Spinal cord (tissue), 10 donors: ENCODE measurements around the gene LHFPL6. TPM values are rescaled to one million over a fixed set of nuclear protein-coding genes. Genes with fewer than 3 reads are reported as not detected.
A peak's percentile ranks its signal among the peaks of the same experiment; 100 is the strongest.
"Not testable (repeated sequence)": the region's sequence is repeated elsewhere in the genome, so short reads cannot be mapped to it uniquely, and the experiment has no call there.

Experiments
- DNase-seq, 6 donors: peaks; one replicate each; pipeline versions ENCODE4 v3.0.0 to v3.0.0-alpha.2; 2013 to 2015; ENCODE audit warnings: low spot score in 6 of 6, low read depth in 4 of 6
- H3K27ac ChIP-seq: one replicate; pipeline ENCODE4 v1.5.1; 2013; ENCODE audit warnings: low read depth, low read length, control low read depth
- H3K27me3 ChIP-seq: one replicate; pipeline ENCODE4 v1.6.1; 2013; ENCODE audit warnings: low read length; ENCODE audit not compliant: control insufficient read depth, insufficient read depth
- H3K36me3 ChIP-seq: one replicate; pipeline ENCODE4 v1.6.1; 2013; ENCODE audit warnings: low read length; ENCODE audit not compliant: control insufficient read depth, insufficient read depth
- H3K4me1 ChIP-seq: one replicate; pipeline ENCODE4 v1.6.1; 2013; ENCODE audit warnings: low read length; ENCODE audit not compliant: control insufficient read depth, insufficient read depth
- H3K4me3 ChIP-seq: one replicate; pipeline ENCODE4 v1.5.1; 2013; ENCODE audit warnings: low read depth, low read length, control low read depth
- H3K9me3 ChIP-seq: one replicate; pipeline ENCODE4 v1.6.1; 2013; ENCODE audit warnings: low read length; ENCODE audit not compliant: control insufficient read depth, insufficient read depth
- WGBS: methylation state at CpG from one replicate; pipeline ENCODE4 v1.1.5; 2013; ENCODE audit warnings: missing lambda C conversion rate; ENCODE audit not compliant: insufficient coverage; 5-methylcytosine and 5-hydroxymethylcytosine counted together
- polyA plus RNA-seq, 2 donors: library from polyadenylated mRNA; unstranded; fragments of 120-200 nt; gene quantifications; one replicate each; pipeline ENCODE4 v1.2.1, GENCODE V29; 2013; ENCODE audit not compliant: insufficient read length in 2 of 2
- total RNA-seq, 2 donors: library from RNA; depleted of rRNA in 1 of 2; stranded (reverse); fragments of 120-200 nt in 1 of 2; fragments of >200 nt in 1 of 2; gene quantifications; one replicate each; pipeline versions ENCODE4 v1.2.3 to v1.2.4, GENCODE V29; 2013 to 2014
- donor health status: healthy.

LHFPL6 gene
- total and polyA plus RNA-seq, 4 donors: 49.6 to 190 (median 66.4) TPM

DNA sequence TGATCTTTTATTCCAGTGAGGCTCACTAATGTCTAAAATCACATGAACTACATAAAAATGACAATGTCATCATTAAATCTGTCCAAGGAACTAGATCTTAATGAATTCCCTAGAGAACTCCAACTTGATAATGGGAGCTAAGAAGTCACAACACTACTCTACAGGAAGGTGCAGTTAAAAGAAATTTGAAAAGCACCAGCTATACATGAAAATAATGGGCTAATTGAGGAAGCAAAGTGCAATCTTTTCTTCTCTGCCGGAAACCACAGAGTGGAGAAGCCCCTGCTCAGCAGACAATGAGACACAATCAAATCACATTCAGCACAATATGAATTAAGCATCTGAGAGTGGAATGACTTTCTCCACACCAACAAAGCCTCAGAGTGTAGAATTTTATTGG lies 261.7 kb downstream of the LHFPL6 start:
- WGBS: no CpG with 5 or more reads among the region's 1 CpG
- Histone ChIP-seq H3K36me3 (no peaks in the 10 kb centered on the region), H3K9me3 (no peaks in the 10 kb centered on the region), H3K4me3 (no peak overlapping the region), H3K27ac (no peak overlapping the region), H3K4me1 (no peaks in the 10 kb centered on the region), H3K27me3 (no peaks in the 10 kb centered on the region)
- no peak for DNase-seq

DNA sequence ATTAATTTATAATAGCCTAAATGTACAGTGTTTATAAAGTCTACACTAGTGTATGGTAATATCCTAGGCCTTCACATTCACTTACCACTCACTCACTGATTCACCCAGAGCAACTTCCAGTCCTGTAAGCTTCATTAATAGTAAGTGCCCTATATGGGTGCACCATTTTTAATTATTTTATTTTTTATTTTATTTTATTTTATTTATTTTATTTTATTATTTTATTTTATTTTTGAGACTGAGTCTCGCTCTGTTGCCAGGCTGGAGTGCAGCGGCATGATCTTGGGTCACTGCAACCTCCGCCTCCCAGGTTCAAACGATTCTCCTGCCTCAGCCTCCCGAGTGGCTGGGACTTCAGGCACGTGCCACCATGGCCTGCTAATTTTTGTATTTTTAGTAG lies 264.9 kb downstream of the LHFPL6 start:
- not testable (repeated sequence) for H3K4me1 ChIP-seq, H3K27me3 ChIP-seq, H3K27ac ChIP-seq, H3K36me3 ChIP-seq, DNase-seq, H3K9me3 ChIP-seq, H3K4me3 ChIP-seq
- whole genome bisulfite sequencing: 100% methylated on average over 2 of the region's 6 CpGs

DNA sequence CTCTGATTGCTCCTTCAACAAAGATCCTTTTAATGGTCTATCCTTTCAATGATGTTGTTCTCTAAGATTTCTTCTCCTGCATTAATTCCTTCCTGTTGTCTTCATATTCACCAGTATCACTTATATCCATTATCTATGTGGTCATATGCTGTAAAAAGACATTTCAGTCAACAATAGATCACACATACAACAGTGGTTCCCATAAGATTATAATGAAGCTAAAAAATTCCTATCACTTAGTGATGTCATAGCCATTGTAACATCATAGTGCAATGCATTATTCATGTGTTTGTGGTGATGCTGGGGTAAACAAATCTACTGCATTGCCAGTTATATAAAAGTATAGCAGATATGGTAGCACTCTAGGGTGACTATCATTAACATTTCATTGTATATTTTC lies 266.1 kb downstream of the LHFPL6 start:
- H3K36me3 ChIP-seq: no peaks in the 10 kb centered on the region
- H3K27ac ChIP-seq: no peak overlapping the region
- H3K27me3 ChIP-seq: no peaks in the 10 kb centered on the region
- DNase-seq: no peak
- H3K4me3 ChIP-seq: no peak overlapping the region
- no peaks in the 10 kb centered on the region for H3K9me3 ChIP-seq
- no peaks in the 10 kb centered on the region for H3K4me1 ChIP-seq

DNA sequence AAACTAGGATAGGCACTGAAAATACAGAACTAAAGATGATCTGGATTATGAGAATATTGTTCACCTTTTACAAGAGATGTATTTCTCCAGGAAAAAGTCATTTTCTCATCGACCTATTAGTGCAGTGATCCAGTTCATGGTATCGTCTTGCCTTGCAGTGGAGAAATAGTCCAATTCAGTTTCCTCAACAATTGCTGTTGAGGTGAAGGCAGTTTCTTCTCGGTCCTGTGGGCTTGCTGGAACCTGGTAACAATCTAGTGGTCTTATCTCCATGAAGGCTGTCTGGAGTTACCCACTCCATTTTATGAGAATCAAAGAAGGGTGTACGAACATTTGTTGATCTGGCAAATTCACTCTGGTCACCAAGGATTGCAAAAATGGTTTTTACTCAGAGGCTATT lies 266.8 kb downstream of the LHFPL6 start:
- no peak overlapping the region for H3K27ac ChIP-seq
- no peaks in the 10 kb centered on the region for H3K9me3 ChIP-seq
- H3K36me3 ChIP-seq: no peaks in the 10 kb centered on the region
- no peaks in the 10 kb centered on the region for H3K27me3 ChIP-seq
- no peak overlapping the region for H3K4me3 ChIP-seq
- H3K4me1 ChIP-seq: no peaks in the 10 kb centered on the region
- 81% methylated on average over 3 of the region's 4 CpGs for WGBS
- no peak for DNase-seq

DNA sequence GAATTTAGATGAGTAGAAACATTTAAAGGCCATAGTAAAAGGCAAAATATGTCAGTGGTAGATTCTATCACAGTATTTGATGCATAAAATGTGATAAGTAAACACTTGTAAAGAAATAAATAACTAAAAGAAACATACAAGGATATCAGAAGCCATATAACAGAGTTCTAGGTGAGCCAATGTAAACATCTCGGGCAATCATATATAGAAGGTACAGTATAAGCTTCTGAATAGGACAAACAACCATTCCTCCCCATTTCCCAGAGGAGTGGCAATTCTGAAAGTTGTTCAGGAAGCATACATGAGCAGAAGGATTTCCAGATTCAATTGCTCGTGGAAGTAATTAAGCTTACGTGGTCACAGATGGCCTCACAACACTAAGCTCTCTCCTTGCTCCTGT lies 267.3 kb downstream of the LHFPL6 start:
- DNase-seq: peak in 1 of 6 donors; percentile 61
- Histone ChIP-seq H3K4me3 (no peak overlapping the region), H3K9me3 (no peaks in the 10 kb centered on the region), H3K27me3 (no peaks in the 10 kb centered on the region), H3K4me1 (no peaks in the 10 kb centered on the region), H3K27ac (no peak overlapping the region), H3K36me3 (no peaks in the 10 kb centered on the region)
- whole genome bisulfite sequencing: no CpG with 5 or more reads among the region's 3 CpGs

DNA sequence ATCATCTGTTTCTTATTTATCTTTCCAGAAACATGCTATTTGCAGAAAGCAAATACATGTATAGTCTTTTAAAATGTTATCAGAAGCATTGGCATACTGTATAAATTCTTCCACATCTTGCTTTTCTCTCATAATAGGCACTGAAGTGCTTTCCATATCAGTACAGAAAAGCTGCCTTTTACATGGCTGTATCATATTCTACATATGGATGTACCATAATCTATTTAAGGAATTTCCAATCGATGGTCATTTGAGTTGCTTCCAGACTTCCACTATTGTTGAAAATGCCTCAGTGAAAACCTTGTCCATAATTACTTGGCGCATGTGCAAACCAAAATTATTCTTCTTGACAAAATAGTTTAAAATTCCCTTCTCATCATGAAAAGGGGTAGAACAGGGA lies 272.5 kb downstream of the LHFPL6 start:
- no peak overlapping the region for H3K4me3 ChIP-seq
- no peaks in the 10 kb centered on the region for H3K27me3 ChIP-seq

DNA sequence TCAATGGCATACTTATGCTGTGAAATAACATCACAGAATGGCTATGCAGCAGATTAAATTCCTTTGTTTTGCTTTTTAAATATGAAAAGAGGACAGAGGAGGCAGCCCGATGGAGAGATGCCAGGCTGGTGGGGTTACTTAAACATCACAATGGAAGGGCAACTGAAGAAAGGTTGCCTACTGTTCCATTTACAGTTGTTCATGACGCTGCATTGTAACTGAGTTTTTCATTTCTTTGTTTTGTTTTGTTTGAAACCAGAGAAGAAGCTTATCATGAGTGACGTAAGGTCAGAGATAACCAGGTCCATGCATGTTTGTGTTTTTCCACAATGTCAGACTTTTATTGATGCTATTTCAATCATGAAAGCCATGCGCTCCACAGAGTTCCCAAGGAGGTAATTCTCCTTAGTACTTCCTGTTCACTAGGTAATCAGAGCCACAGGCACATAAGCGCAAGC lies 273.8 kb downstream of the LHFPL6 start:
- no peaks in the 10 kb centered on the region for H3K4me1 ChIP-seq
- H3K27ac ChIP-seq: no peak overlapping the region
- H3K36me3 ChIP-seq: no peaks in the 10 kb centered on the region
- H3K9me3 ChIP-seq: no peaks in the 10 kb centered on the region
- WGBS: 57% methylated on average over 2 of the region's 5 CpGs
- no peak for DNase-seq
- H3K27me3 ChIP-seq: no peaks in the 10 kb centered on the region
- H3K4me3 ChIP-seq: no peak overlapping the region

More for the DNA sequence above, 272.5 kb downstream of the LHFPL6 start:
- WGBS: no CpG with 5 or more reads among the region's 2 CpGs
- Histone ChIP-seq H3K27ac (no peak overlapping the region), H3K4me1 (no peaks in the 10 kb centered on the region), H3K9me3 (no peaks in the 10 kb centered on the region), H3K36me3 (no peaks in the 10 kb centered on the region)
- DNase-seq: no peak

DNA sequence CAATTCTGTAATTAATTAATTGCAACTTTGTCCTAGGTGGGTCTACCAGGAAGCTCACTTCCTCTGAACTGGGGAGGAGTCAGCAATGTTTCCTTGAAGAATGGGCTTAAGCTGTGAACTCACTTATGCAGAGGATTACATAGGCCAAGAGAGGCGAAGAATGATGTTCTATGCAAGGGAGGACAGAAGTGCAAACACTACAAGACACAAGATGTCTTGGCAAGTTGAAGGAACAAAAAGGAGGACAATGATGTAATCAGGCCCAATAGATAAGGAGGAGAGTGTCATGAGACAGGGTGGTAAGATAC lies 275.9 kb downstream of the LHFPL6 start:
- no peaks in the 10 kb centered on the region for H3K36me3 ChIP-seq
- no peak overlapping the region for H3K27ac ChIP-seq
- no peak overlapping the region for H3K4me3 ChIP-seq
- H3K9me3 ChIP-seq: no peaks in the 10 kb centered on the region
- DNase-seq: no peak
- H3K4me1 ChIP-seq: no peaks in the 10 kb centered on the region
- H3K27me3 ChIP-seq: no peaks in the 10 kb centered on the region
- 63% methylated on average over 1 of the region's 1 CpG for WGBS

DNA sequence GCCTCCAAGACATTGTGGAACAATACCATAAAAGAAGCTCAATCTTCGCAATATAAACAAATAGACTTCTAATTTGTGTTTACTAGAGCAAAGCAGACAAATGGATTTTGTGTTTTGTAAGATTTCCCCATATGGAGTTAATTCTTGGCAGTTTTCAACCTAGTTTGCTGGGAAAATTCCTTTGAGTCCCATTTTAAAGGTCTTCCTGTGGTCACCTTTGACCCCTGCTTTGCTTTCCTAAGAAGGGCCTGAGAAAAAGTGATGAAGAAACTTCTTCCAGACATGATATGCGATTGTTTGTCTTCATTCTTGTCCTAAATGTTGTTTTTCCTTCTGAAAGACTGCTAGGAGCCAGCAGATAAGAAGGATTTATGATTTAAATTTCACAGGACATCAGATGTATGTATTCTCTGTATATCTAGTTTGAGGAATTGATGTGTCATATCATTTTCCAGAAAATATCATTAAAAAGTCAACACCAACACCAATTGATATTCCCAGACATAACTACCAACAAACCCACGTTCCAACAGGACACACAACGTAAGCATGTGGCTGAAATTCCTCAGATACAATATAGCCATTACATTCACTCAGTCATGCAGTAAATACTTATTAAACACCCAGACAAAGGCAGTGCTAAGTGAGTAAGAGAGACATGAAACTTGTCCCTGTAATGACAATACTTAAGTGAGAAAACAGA lies 276.4 kb downstream of the LHFPL6 start:
- peak in 1 of 6 donors; percentile 30 for DNase-seq
- no peaks in the 10 kb centered on the region for H3K4me1 ChIP-seq
- H3K27ac ChIP-seq: no peak overlapping the region
- H3K4me3 ChIP-seq: no peak overlapping the region
- no peaks in the 10 kb centered on the region for H3K27me3 ChIP-seq
- H3K9me3 ChIP-seq: no peaks in the 10 kb centered on the region
- no peaks in the 10 kb centered on the region for H3K36me3 ChIP-seq
- 20% methylated on average over 1 of the region's 4 CpGs for WGBS

DNA sequence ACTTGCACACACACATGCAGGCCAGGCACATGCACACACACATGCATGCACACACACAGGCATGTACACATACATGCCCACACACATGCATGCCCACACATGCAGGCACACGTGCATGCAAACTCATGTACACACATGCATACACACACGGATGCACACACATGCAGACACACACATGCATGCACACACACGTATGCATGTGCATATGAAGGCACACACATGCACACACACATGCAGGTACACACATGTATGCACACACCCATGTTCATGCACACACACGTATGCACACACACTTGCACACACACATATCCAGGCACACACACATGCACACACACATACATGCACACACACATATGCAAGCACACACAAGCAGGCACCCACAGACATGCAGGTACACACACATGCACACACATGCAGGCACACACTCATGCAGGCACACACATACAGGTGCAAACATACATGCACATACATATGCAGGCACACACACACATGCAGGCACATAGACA lies 278.1 kb downstream of the LHFPL6 start:
- Histone ChIP-seq H3K36me3 (no peaks in the 10 kb centered on the region), H3K27ac (no peak overlapping the region), H3K27me3 (no peaks in the 10 kb centered on the region), H3K4me3 (no peak overlapping the region), H3K9me3 (no peaks in the 10 kb centered on the region), H3K4me1 (no peaks in the 10 kb centered on the region)
- no peak for DNase-seq
- WGBS: 98% methylated on average over 4 of the region's 4 CpGs
